ENCODE results near the gene COL9A1.

DNA sequence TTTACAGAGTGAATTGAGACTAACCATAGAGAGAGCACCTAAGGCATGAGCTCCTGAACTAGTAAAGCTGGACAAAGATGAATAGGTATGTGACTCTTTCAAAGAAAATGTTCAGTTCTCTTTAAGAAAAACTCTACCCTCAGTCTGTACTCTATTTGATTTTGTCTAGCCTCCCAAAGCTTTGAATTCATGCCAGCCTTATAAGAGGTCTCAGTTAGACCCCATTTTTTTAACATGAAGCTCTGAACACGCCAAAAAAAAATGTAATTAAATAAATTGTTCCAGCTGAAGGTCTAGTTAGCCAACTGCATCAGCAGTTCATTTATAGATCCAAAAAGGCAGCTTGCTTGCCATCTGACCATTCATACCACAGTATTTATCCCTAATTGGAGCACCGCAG is 71.6 kb downstream of the COL9A1 start:
- TF ChIP-seq, protein P1, sequence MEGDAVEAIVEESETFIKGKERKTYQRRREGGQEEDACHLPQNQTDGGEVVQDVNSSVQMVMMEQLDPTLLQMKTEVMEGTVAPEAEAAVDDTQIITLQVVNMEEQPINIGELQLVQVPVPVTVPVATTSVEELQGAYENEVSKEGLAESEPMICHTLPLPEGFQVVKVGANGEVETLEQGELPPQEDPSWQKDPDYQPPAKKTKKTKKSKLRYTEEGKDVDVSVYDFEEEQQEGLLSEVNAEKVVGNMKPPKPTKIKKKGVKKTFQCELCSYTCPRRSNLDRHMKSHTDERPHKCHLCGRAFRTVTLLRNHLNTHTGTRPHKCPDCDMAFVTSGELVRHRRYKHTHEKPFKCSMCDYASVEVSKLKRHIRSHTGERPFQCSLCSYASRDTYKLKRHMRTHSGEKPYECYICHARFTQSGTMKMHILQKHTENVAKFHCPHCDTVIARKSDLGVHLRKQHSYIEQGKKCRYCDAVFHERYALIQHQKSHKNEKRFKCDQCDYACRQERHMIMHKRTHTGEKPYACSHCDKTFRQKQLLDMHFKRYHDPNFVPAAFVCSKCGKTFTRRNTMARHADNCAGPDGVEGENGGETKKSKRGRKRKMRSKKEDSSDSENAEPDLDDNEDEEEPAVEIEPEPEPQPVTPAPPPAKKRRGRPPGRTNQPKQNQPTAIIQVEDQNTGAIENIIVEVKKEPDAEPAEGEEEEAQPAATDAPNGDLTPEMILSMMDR (IDR thresholded peaks at IDR 0.05; ENCODE audit: low read depth, low read length, poor library complexity, severe bottlenecking), result no peak
- TF ChIP-seq EZH2phosphoT487 (IDR thresholded peaks at IDR 0.05; ENCODE audit: borderline replicate concordance, low read length), result no peak
